Thoracic aorta (tissue), 2 donors: ENCODE data around the gene MTFR1L. TPM values are rescaled to one million over a fixed set of nuclear protein-coding genes. Genes with fewer than 3 reads are reported as not detected.

Experiments used
- ATAC-seq: fragments of 150-250 bp; one replicate; pipeline ENCODE4 v1.8.0; 2017; ENCODE audit warnings: low read depth; ENCODE audit not compliant: insufficient number of reproducible peaks, low FRiP score
- DNase-seq: peaks from one replicate; pipeline ENCODE4 v3.0.0-alpha.2; 2020; ENCODE audit warnings: low spot score
- H3K27ac ChIP-seq, 2 donors: fragments of 200-600 bp; sonication (generic); 1 replicate in 1 of 2; 2 replicates in 1 of 2; pipeline ENCODE4 v1.5.1; 2016; ENCODE audit warnings: mild to moderate bottlenecking in 2 of 2, moderate library complexity in 2 of 2
- H3K27me3 ChIP-seq: fragments of 200-600 bp; sonication (generic); replicated peaks from 2 replicates; pipeline ENCODE4 v1.6.0; 2016; ENCODE audit warnings: mild to moderate bottlenecking; ENCODE audit not compliant: insufficient read depth
- H3K36me3 ChIP-seq: fragments of 200-600 bp; sonication (generic); one replicate; pipeline ENCODE4 v1.5.1; 2016
- H3K4me1 ChIP-seq, 2 donors: fragments of 200-600 bp; sonication (generic); 1 replicate in 1 of 2; 2 replicates in 1 of 2; pipeline versions ENCODE4 v1.5.1 to v1.6.0; 2016; ENCODE audit warnings: low read depth in 2 of 2, mild to moderate bottlenecking in 1 of 2; ENCODE audit not compliant: control insufficient read depth in 1 of 2
- H3K4me3 ChIP-seq: fragments of 200-600 bp; sonication (generic); 2 replicates; pipeline ENCODE4 v1.5.1; 2016; ENCODE audit warnings: mild to moderate bottlenecking
- H3K9me3 ChIP-seq: fragments of 200-600 bp; sonication (generic); 2 replicates; pipeline ENCODE4 v1.5.1; 2016
- total RNA-seq, 2 donors: library from RNA; depleted of rRNA; stranded (reverse); fragments of >200 nt; gene quantifications; one replicate each; pipeline versions ENCODE4 v1.1.0 to v1.2.3, GENCODE V29; 2016
- TF ChIP-seq, protein P1 (sequence below): fragments of 200-600 bp; sonication (generic); IDR thresholded peaks from one replicate; pipeline ENCODE4 v1.5.1; 2019; ENCODE audit warnings: antibody characterized with exemption

The MTFR1L gene
- total RNA-seq, 2 donors from 2014 or later, result 63.4 to 81.9 TPM

DNA sequence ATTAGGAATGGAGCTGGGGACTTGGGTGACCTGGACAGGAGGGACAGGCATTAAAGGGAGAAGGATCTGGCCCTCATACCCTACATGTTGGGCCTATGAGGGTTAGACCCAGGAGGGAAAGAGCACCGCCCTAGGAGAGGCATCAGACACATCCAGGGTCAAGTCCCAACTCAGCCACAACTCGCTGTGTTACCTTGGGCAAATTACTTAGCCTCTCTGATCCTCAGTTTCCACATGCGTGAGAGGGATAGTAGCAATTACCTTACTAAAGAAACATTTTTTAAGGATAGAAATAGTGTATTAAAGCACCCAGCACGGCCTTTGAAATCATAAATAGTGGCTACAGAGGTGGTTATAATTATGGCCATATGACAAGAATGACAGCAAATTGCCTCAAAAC is 39.9 kb upstream of the MTFR1L start:
- H3K4me1 ChIP-seq, result no peaks in the 10 kb centered on the region
- H3K27me3 ChIP-seq, result no peaks in the 10 kb centered on the region
- no peak overlapping the region for H3K27ac ChIP-seq
- H3K4me3 ChIP-seq, result no peak overlapping the region
- TF ChIP-seq, protein P1, sequence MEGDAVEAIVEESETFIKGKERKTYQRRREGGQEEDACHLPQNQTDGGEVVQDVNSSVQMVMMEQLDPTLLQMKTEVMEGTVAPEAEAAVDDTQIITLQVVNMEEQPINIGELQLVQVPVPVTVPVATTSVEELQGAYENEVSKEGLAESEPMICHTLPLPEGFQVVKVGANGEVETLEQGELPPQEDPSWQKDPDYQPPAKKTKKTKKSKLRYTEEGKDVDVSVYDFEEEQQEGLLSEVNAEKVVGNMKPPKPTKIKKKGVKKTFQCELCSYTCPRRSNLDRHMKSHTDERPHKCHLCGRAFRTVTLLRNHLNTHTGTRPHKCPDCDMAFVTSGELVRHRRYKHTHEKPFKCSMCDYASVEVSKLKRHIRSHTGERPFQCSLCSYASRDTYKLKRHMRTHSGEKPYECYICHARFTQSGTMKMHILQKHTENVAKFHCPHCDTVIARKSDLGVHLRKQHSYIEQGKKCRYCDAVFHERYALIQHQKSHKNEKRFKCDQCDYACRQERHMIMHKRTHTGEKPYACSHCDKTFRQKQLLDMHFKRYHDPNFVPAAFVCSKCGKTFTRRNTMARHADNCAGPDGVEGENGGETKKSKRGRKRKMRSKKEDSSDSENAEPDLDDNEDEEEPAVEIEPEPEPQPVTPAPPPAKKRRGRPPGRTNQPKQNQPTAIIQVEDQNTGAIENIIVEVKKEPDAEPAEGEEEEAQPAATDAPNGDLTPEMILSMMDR, result no peak
- H3K36me3 ChIP-seq, result peaks cover 15% of the 10 kb centered on the region
- no peak for ATAC-seq
- no peaks in the 10 kb centered on the region for H3K9me3 ChIP-seq
- no peak for DNase-seq

DNA sequence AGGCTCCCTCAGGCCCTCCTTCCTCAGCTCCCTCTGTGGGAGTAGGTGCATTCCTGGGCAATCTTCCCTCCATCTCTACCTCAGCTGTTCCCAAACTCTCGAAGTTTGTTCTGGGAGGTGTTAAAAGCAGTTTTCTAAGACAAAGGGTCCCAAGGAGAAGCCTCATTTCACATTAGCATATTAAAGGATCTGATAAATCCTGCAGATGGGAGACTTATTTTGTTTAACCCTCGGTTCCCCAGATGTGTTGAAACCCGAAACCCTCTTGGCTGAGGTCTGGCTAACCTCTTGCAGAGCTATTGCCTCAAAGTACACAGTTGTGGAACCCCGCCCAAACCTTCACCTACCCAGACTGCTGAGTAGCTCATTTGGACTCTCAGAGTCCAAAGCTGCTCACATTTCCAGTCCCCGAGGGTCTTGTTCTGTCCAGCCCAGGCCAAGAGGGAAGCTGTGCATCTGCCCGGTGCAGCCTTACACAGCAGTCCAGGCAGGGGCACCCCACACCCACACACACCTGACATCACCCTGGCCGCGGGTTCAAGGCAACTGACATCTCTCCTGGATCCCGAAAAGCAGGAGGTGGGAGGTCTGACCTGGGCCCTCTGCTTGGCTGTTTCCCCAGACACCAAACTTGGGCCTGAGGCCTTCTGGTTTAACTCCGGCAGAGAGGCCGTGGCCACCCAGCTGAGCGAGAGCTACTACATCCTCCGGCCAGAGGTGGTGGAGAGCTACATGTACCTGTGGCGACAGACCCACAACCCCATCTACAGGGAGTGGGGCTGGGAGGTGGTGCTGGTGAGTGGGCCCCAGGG is 39.2 kb upstream of the MTFR1L start:
- H3K4me1 ChIP-seq, result peaks cover 0 to 2% of the 10 kb centered on the region in 2 donors
- H3K27me3 ChIP-seq, result no peaks in the 10 kb centered on the region
- no peak for ATAC-seq
- no peaks in the 10 kb centered on the region for H3K9me3 ChIP-seq
- no peak for DNase-seq
- H3K27ac ChIP-seq, result no peak overlapping the region
- peaks cover 13% of the 10 kb centered on the region for H3K36me3 ChIP-seq
- TF ChIP-seq, protein P1, result no peak
- H3K4me3 ChIP-seq, result no peak overlapping the region

DNA sequence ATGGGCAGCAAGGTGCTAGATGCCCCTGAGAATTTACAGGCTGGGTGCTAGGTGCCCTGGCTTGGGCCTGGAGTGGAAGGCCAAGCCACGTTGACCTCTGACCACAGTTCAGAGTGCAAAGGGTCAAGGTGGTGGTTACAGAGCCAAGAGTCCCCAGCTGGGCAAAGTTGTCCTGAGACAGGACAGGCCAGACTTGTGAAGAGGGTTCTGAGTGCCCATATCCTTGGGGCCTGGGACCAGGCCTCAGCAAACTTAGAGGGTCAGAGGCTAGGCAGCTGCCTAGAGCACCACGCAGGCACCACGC is 38.7 kb upstream of the MTFR1L start:
- ATAC-seq, result no peak
- H3K4me1 ChIP-seq, result peaks cover 2 to 8% of the 10 kb centered on the region in 2 donors
- no peaks in the 10 kb centered on the region for H3K27me3 ChIP-seq
- no peak for DNase-seq
- H3K27ac ChIP-seq, result no peak overlapping the region
- TF ChIP-seq, protein P1, result no peak
- H3K36me3 ChIP-seq, result peaks cover 9% of the 10 kb centered on the region
- H3K4me3 ChIP-seq, result no peak overlapping the region
- no peaks in the 10 kb centered on the region for H3K9me3 ChIP-seq

DNA sequence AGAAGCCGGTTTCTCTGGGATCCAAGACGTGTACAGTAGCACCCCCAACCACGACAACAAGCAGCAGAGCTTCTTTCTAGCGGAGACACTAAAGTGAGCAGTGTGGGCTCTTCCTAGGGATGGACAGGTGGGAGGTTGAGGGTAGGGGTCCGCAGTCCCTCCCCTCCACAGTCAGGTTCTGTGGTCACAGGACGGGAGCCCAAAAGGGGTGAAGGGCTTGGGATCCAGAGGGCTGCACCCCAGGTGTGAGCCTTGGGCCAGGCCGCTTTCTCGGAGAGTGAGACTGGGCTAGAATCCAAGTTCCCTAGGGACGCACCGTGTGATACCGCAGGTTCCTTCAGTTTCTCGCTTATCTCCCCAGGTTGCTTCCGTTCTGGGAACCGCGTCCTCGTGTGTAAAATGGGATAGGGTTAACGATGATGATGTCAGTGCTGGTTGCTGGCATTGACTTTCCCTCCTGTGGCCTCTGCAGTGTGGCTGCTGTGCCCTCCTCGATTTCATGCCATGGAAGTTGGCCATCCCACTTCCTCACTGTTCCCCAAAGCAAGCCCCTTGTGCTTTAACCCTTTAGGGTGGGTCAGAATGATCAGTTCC is 37.0 kb upstream of the MTFR1L start:
- Histone ChIP-seq H3K27ac (no peak overlapping the region), H3K4me1 (peaks cover 14 to 24% of the 10 kb centered on the region in 2 donors), H3K27me3 (no peaks in the 10 kb centered on the region), H3K4me3 (no peak overlapping the region), H3K36me3 (peaks cover 7% of the 10 kb centered on the region), H3K9me3 (no peaks in the 10 kb centered on the region)
- no peak for ATAC-seq
- no peak for DNase-seq
- TF ChIP-seq, protein P1, result no peak

DNA sequence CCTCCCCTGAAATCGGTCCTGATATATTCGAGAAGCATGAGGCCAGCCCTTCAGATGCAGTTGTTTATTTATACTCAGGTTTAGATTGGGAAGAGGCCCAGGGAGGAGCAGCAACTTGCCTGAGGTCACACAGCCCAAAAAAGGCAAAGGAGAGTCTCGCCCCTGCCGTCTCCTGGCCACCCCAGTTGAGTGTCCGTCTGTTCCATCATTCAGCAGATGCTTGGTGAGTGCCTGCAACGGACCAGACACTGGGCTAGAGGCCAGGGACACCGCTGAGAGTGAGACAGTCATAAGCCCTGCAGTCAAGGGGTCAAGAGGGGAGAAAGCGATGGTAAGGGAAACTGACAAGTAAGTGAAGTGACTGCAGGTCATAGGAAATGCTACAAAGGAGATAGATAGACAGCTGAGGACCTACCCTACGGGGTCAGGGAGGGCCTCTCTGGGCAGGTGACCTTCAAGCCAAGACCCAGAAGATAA is 35.1 kb upstream of the MTFR1L start:
- Histone ChIP-seq H3K4me3 (no peak overlapping the region), H3K9me3 (no peaks in the 10 kb centered on the region), H3K27me3 (no peaks in the 10 kb centered on the region), H3K4me1 (peaks cover 14 to 29% of the 10 kb centered on the region in 2 donors), H3K36me3 (peaks cover 6% of the 10 kb centered on the region), H3K27ac (no peak overlapping the region)
- DNase-seq (no peak), ATAC-seq (no peak)
- TF ChIP-seq, protein P1, result no peak
